ENCODE results near the gene CXCL8. TPM values are rescaled to one million over a fixed set of nuclear protein-coding genes. Genes with fewer than 3 reads are reported as not detected.
"Not testable (repeated sequence)": the region's sequence is repeated elsewhere in the genome, so short reads cannot be mapped to it uniquely, and the experiment has no call there.

The CXCL8 gene
- total RNA-seq: 322 and 354 TPM in 2 replicates

GRCh38 chr4:73740353-73740778 lies at the start of gene CXCL8:
CXCL8 (plus strand) TSS chr4:73740569; CDS start chr4:73740659, 90 bp downstream.
- DNase-seq (ENCODE audit: extremely low read depth, low read depth, low spot score): peak; percentile 97

- not testable (repeated sequence) for DNase-seq (ENCODE audit: extremely low read depth, low read depth, low spot score)
Observed at GRCh38 chr4:73691201-73691600, 49.2 kb upstream of the CXCL8 start.

GRCh38 chr4:73691759-73692158 lies 48.6 kb upstream of the CXCL8 start:
- no peak for DNase-seq (ENCODE audit: extremely low read depth, low read depth, low spot score)

GRCh38 chr4:73692254-73692653 lies 48.1 kb upstream of the CXCL8 start:
- no peak for DNase-seq (ENCODE audit: extremely low read depth, low read depth, low spot score)

GRCh38 chr4:73692701-73693100 lies 47.7 kb upstream of the CXCL8 start:
- DNase-seq (ENCODE audit: extremely low read depth, low read depth, low spot score): no peak

GRCh38 chr4:73693811-73694210 lies 46.6 kb upstream of the CXCL8 start:
- no peak for DNase-seq (ENCODE audit: extremely low read depth, low read depth, low spot score)

GRCh38 chr4:73698217-73698616 lies 42.2 kb upstream of the CXCL8 start:
- peak; percentile 88 for DNase-seq (ENCODE audit: extremely low read depth, low read depth, low spot score)

- DNase-seq (ENCODE audit: extremely low read depth, low read depth, low spot score): no peak
Observed at GRCh38 chr4:73701116-73701515, 39.3 kb upstream of the CXCL8 start.

GRCh38 chr4:73702796-73703287 lies 37.5 kb upstream of the CXCL8 start:
- DNase-seq (ENCODE audit: extremely low read depth, low read depth, low spot score): no peak

- DNase-seq (ENCODE audit: extremely low read depth, low read depth, low spot score): no peak
Observed at GRCh38 chr4:73703320-73703719, 37.0 kb upstream of the CXCL8 start.

GRCh38 chr4:73704314-73705055 lies 35.9 kb upstream of the CXCL8 start:
- peak; percentile 98 for DNase-seq (ENCODE audit: extremely low read depth, low read depth, low spot score)

GRCh38 chr4:73705056-73705432 lies 35.3 kb upstream of the CXCL8 start:
- no peak for DNase-seq (ENCODE audit: extremely low read depth, low read depth, low spot score)

- DNase-seq (ENCODE audit: extremely low read depth, low read depth, low spot score): no peak
Observed at GRCh38 chr4:73705721-73706120, 34.6 kb upstream of the CXCL8 start.

- no peak for DNase-seq (ENCODE audit: extremely low read depth, low read depth, low spot score)
Observed at GRCh38 chr4:73706811-73707210, 33.6 kb upstream of the CXCL8 start.

- DNase-seq (ENCODE audit: extremely low read depth, low read depth, low spot score): no peak
Observed at GRCh38 chr4:73707269-73707875, 33.0 kb upstream of the CXCL8 start.

GRCh38 chr4:73707918-73708577 lies 32.3 kb upstream of the CXCL8 start:
- no peak for DNase-seq (ENCODE audit: extremely low read depth, low read depth, low spot score)

GRCh38 chr4:73709451-73710033 lies 30.8 kb upstream of the CXCL8 start:
- no peak for DNase-seq (ENCODE audit: extremely low read depth, low read depth, low spot score)

- DNase-seq (ENCODE audit: extremely low read depth, low read depth, low spot score): no peak
Observed at GRCh38 chr4:73710094-73710493, 30.3 kb upstream of the CXCL8 start.

GRCh38 chr4:73711989-73712388 lies 28.4 kb upstream of the CXCL8 start:
- DNase-seq (ENCODE audit: extremely low read depth, low read depth, low spot score): no peak

- DNase-seq (ENCODE audit: extremely low read depth, low read depth, low spot score): no peak
Observed at GRCh38 chr4:73713650-73714049, 26.7 kb upstream of the CXCL8 start.

GRCh38 chr4:73714647-73715046 lies 25.7 kb upstream of the CXCL8 start:
- DNase-seq (ENCODE audit: extremely low read depth, low read depth, low spot score): no peak

Data from glomerular endothelial cell (primary cell).